Activated CD4-positive, alpha-beta memory T cell treated with anti-CD3 and anti-CD28 coated beads, Interleukin-2, amount 10 ng/mL, durations not matched to agents 7 days and 5 days (primary cell): ENCODE data around the gene CNN1. TPM values are rescaled to one million over a fixed set of nuclear protein-coding genes. Genes with fewer than 3 reads are reported as not detected.
"Not testable (repeated sequence)": the region's sequence is repeated elsewhere in the genome, so short reads cannot be mapped to it uniquely, and the experiment has no call there.

ENCODE experiments used
- CTCF ChIA-PET: fragments of 350-600 bp; sonication (Branson Sonifier 250); formaldehyde crosslinking; loops from one replicate; lab custom pipeline; 2021; ENCODE audit warnings: antibody characterized with exemption, inconsistent platforms; lab: Charles Lee
- POLR2A ChIA-PET: fragments of 350-600 bp; sonication (Branson Sonifier 250); formaldehyde crosslinking; loops from one replicate; lab custom pipeline; 2021; ENCODE audit warnings: antibody characterized with exemption; lab: Charles Lee
- DNase-seq: peaks from one replicate; pipeline ENCODE4 v3.0.0-alpha.2; 2020
- H3K27ac Mint-ChIP-seq: one replicate; pipeline ENCODE4 v1.8.0; 2021; ENCODE audit warnings: mild to moderate bottlenecking, mixed read lengths
- H3K27me3 Mint-ChIP-seq: one replicate; pipeline ENCODE4 v1.8.0; 2021; ENCODE audit warnings: mixed read lengths
- H3K36me3 Mint-ChIP-seq: one replicate; pipeline ENCODE4 v1.8.0; 2021; ENCODE audit warnings: low read depth, mixed read lengths
- H3K4me1 Mint-ChIP-seq: one replicate; pipeline ENCODE4 v1.8.0; 2021; ENCODE audit warnings: mixed read lengths
- H3K4me3 Mint-ChIP-seq: one replicate; pipeline ENCODE4 v1.8.0; 2021; ENCODE audit warnings: mild to moderate bottlenecking, mixed read lengths
- H3K9me3 Mint-ChIP-seq: one replicate; pipeline ENCODE4 v1.8.0; 2021; ENCODE audit warnings: mixed read lengths
- total RNA-seq, 2 experiments: library from RNA; stranded (reverse); gene quantifications; one replicate each; pipeline ENCODE4 v1.2.3, GENCODE V29; 2021

Gene CNN1
- total RNA-seq, 2 experiments from 2014 or later: not detected

GRCh38 chr19:11558881-11559828 is 20.5 kb downstream of the CNN1 start, which contains the start of gene ELOF1:
Gene ELOF1, minus strand, starts transcription at chr19:11559230. Its CDS starts 4,883 bp downstream, at chr19:11554347.
- Mint-ChIP-seq H3K36me3 (peaks cover 15% of the 10 kb centered on the region), H3K4me1 (peaks cover 50% of the 10 kb centered on the region), H3K9me3 (no peaks in the 10 kb centered on the region), H3K4me3 (peak within 1 kb of the TSS; percentile 95), H3K27ac (peak within 1 kb of the TSS; percentile 76), H3K27me3 (no peaks in the 10 kb centered on the region)
- DNase-seq: peak; percentile 97
- ChIA-PET POLR2A (interaction anchor here (0.9 to 3.6 kb wide), 11 partner anchors 9 to 429 kb away, joined by 3 to 12 read pairs (median 4); partner anchors contain the start of gene ECSIT), CTCF (interaction anchor here (0.9 to 3.9 kb wide), 16 partner anchors 10 to 219 kb away, joined by 3 to 20 read pairs (median 4); partner anchors contain the start of genes ACP5, ECSIT, SWSAP1 and ZNF823)

DNA sequence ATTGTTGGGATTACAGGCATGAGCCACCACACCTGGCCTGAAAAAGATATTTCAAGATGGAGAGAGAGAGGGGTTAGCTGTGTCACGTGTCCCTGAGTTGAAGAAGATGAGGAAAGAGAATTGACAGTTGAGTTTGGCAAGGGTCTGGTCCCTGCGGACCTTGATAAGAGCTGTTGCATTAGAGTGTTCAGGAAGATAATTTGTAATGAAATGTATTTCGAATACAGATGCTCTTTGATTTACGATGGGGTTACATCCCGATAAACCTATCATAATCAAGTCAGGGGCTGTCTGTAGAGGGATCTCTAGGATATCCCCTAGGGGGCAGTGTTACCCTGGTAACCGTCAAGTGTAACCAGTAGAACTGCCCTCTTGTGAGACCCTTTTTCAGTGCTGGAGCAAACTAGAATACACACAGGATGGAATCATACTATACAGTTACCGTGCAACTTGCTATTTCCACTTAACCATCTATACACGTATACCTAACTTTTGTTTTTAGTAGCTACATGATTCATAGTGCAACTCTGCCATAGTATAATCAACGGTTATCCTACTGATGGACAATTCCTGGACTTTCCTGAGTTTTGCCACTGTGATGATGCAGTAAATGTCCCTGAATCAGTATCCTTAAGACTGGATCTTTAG is 21.9 kb downstream of the CNN1 start:
- Mint-ChIP-seq H3K4me1 (peaks cover 43% of the 10 kb centered on the region), H3K36me3 (peaks cover 10% of the 10 kb centered on the region), H3K4me3 (peak overlapping the region; percentile 68), H3K27me3 (no peaks in the 10 kb centered on the region), H3K9me3 (no peaks in the 10 kb centered on the region), H3K27ac (peak overlapping the region; percentile 61)
- ChIA-PET POLR2A (interaction anchor here (1.0 to 3.6 kb wide), 6 partner anchors 14 to 54 kb away, joined by 3 to 12 read pairs (median 4); no protein-coding TSS in a partner anchor), CTCF (interaction anchor here (0.5 to 3.9 kb wide), 18 partner anchors 8 to 262 kb away, joined by 3 to 20 read pairs (median 3); partner anchors contain the start of genes ACP5, ECSIT, ODAD3 and PRKCSH)
- DNase-seq: peak; percentile 64

- Mint-ChIP-seq H3K27me3 (no peaks in the 10 kb centered on the region), H3K27ac (no peak overlapping the region), H3K36me3 (no peaks in the 10 kb centered on the region), H3K9me3 (no peaks in the 10 kb centered on the region), H3K4me1 (peaks cover 30% of the 10 kb centered on the region), H3K4me3 (no peak overlapping the region)
- CTCF ChIA-PET: interaction anchor here (1.2 to 1.4 kb wide), 2 partner anchors 15 to 35 kb away, joined by 3 to 4 read pairs; partner anchors contain the start of gene ECSIT
- no peak for DNase-seq
- POLR2A ChIA-PET: no interaction called here
Measured at GRCh38 chr19:11563532-11563931, 24.9 kb downstream of the CNN1 start.

DNA sequence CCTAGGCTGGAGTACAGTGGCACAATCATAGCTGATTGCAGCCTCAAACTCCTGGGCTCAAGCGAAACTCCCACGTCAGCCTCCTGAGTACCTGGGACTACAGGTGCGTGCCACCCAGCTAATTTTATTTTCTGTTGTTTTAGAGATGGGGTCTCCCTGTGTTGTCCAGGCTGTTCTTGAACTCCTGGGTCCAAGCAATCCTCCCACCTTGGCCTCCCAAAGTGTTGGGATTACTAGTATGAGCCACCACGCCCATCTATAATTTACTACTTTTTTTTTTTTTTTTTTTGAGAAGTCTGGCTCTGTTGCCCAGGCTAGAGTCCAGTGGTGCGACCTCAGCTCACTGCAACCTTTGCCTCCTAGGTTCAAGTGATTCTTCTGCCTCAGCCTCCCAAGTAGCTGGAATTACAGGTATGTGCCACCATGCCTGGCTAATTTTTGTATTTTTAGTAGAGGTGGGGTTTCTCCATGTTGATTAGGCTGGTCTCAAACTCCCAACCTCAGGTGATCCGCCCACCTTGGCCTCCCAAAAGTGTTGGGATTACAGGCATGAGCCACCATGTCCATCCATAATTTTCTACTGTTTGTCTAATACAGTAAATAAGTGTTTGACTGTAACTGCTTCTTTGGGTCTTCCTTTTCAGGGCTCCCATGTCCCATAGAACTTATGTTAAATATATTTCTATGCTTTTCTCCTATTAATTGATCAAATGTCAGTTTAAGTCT is 25.6 kb downstream of the CNN1 start:
- DNase-seq, H3K27me3 Mint-ChIP-seq, H3K4me3 Mint-ChIP-seq, H3K27ac Mint-ChIP-seq, H3K9me3 Mint-ChIP-seq, H3K36me3 Mint-ChIP-seq, POLR2A ChIA-PET: not testable (repeated sequence)
- H3K4me1 Mint-ChIP-seq: peaks cover 28% of the 10 kb centered on the region
- CTCF ChIA-PET: interaction anchor here (1.4 kb wide), 1 partner anchor 14 kb away, joined by 4 read pairs; no protein-coding TSS in a partner anchor

DNA sequence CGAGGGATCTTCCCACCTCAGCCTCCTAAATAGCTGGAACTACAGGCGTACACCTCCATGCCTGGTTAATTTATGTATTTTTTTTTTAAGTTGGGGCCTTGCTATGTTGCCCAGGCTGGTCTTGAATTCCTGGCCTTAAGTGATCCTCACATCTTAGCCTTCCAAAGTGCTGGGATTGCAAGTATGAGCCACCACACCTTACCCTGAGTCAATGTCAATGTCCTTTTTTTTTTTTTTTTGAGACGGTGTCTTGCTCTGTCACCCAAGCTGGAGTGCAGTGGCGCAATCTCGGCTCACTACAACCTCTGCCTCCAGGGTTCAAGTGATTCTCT is 27.0 kb downstream of the CNN1 start:
- DNase-seq, H3K9me3 Mint-ChIP-seq, H3K27ac Mint-ChIP-seq, H3K27me3 Mint-ChIP-seq, H3K36me3 Mint-ChIP-seq, H3K4me3 Mint-ChIP-seq, POLR2A ChIA-PET, CTCF ChIA-PET: not testable (repeated sequence)
- H3K4me1 Mint-ChIP-seq: peaks cover 19% of the 10 kb centered on the region

DNA sequence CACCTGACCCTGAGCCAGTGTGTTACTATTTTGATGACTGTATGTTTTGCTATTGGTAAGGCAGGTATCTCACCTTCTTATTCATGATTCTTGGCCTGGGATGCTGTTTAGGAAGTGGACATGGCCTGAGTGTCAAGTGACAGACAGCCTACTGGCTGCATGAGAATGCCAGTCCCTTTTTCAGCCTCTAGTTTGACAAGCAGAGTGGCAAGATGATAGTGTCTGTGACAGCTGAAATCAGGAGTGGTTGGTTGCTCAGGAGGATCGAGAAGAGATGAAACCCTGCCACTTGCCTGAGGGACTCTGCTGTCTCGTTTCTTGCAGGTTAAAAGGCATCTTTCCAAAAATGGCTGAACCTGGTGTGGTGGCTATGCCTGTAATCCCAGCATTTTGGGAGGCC is 27.5 kb downstream of the CNN1 start:
- Mint-ChIP-seq H3K4me3 (no peak overlapping the region), H3K36me3 (no peaks in the 10 kb centered on the region), H3K9me3 (no peaks in the 10 kb centered on the region), H3K27me3 (no peaks in the 10 kb centered on the region), H3K4me1 (peaks cover 15% of the 10 kb centered on the region), H3K27ac (no peak overlapping the region)
- DNase-seq: no peak
- CTCF ChIA-PET: no interaction called here
- POLR2A ChIA-PET: no interaction called here

- Mint-ChIP-seq H3K27me3 (no peaks in the 10 kb centered on the region), H3K27ac (no peak overlapping the region), H3K4me1 (peaks cover 12% of the 10 kb centered on the region), H3K36me3 (no peaks in the 10 kb centered on the region), H3K9me3 (no peaks in the 10 kb centered on the region), H3K4me3 (no peak overlapping the region)
- ChIA-PET POLR2A (no interaction called here), CTCF (interaction anchor here (0.6 to 2.8 kb wide), 3 partner anchors 9 to 290 kb away, joined by 3 to 13 read pairs (median 4); partner anchors contain the start of gene ELOF1)
- no peak for DNase-seq
Measured at GRCh38 chr19:11570039-11570462, 31.4 kb downstream of the CNN1 start.

DNA sequence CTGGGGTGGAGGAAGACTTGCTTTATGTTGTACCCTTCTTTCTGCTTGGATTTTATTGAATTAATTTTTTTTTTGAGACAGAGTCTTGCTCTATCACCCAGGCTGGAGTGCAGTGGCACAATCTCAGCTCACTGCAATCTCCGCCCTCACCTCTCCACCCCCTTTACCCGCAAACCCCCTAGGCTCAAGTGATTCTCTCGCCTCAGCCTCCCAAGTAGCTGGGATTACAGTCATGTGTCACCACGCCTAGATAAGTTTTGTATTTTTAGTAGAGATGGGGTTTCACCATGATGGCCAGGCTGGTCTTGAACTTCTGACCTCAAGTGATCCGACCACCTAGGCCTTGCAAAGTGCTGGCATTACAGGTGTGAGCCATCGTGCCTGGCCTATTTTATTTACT is 34.7 kb downstream of the CNN1 start:
- H3K4me1 Mint-ChIP-seq: peaks cover 13% of the 10 kb centered on the region
- H3K27ac Mint-ChIP-seq, H3K4me3 Mint-ChIP-seq, POLR2A ChIA-PET, H3K27me3 Mint-ChIP-seq, DNase-seq, H3K9me3 Mint-ChIP-seq, H3K36me3 Mint-ChIP-seq: not testable (repeated sequence)
- CTCF ChIA-PET: interaction anchor here (1.2 kb wide), 1 partner anchor 12 kb away, joined by 3 read pairs; no protein-coding TSS in a partner anchor

- H3K4me3 Mint-ChIP-seq, H3K36me3 Mint-ChIP-seq, H3K27ac Mint-ChIP-seq, H3K9me3 Mint-ChIP-seq, POLR2A ChIA-PET, H3K27me3 Mint-ChIP-seq, DNase-seq: not testable (repeated sequence)
- CTCF ChIA-PET: interaction anchor here (1.2 kb wide), 1 partner anchor 13 kb away, joined by 3 read pairs; no protein-coding TSS in a partner anchor
- H3K4me1 Mint-ChIP-seq: peaks cover 13% of the 10 kb centered on the region
Measured at GRCh38 chr19:11573763-11574162, 35.1 kb downstream of the CNN1 start.

DNA sequence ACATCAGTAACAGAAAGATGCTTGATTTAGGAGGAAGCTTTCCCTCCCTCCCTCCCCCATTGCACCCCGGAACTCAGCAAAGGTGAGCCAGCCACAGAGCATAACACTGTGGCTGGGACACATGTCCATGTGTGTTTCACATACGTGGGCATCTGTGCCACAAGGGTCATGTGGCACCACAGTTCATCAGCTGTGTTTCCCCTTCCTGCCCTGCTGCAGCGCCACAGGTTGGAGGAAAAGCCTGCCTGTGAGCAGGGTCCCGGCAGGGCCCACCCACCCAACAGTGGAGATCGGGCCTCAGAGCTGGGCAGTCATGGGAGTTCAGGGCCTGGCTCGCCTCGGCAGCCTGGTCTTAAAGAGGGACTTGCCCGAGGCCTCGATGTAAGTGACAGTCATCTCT is 36.0 kb downstream of the CNN1 start:
- H3K27me3 Mint-ChIP-seq: no peaks in the 10 kb centered on the region
- H3K4me1 Mint-ChIP-seq: peaks cover 16% of the 10 kb centered on the region
- H3K4me3 Mint-ChIP-seq: no peak overlapping the region
- H3K9me3 Mint-ChIP-seq: no peaks in the 10 kb centered on the region
- ChIA-PET POLR2A (interaction anchor here (1.2 kb wide), 1 partner anchor 15 kb away, joined by 4 read pairs; the partner anchor contains the start of gene ELOF1), CTCF (interaction anchor here (1.6 kb wide), 1 partner anchor 38 kb away, joined by 4 read pairs; no protein-coding TSS in a partner anchor)
- H3K36me3 Mint-ChIP-seq: no peaks in the 10 kb centered on the region
- H3K27ac Mint-ChIP-seq: no peak overlapping the region
- DNase-seq: no peak

DNA sequence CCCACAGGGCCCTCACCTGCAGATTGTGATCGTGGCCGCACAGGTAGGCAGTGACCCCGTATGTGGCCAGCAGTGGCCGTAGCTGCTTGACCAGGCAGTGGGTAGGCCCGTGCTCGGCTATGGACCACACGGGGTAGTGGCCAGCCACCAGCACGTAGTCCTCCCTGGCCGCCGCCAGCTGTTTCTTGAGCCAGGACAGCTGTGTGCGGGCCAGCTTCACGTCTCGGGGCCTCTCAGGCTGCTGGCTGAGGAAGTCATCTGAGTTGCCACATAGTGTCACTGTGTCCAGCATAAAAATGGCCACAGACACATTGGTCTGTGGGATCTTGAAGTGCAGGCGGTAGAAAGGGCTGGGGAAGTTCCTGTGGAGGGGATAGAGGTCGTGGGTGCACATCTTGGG is 37.6 kb downstream of the CNN1 start:
- Mint-ChIP-seq H3K4me3 (no peak overlapping the region), H3K36me3 (no peaks in the 10 kb centered on the region), H3K27ac (no peak overlapping the region), H3K27me3 (no peaks in the 10 kb centered on the region), H3K9me3 (no peaks in the 10 kb centered on the region), H3K4me1 (peaks cover 22% of the 10 kb centered on the region)
- CTCF ChIA-PET: interaction anchor here (1.6 kb wide), 1 partner anchor 40 kb away, joined by 4 read pairs; no protein-coding TSS in a partner anchor
- POLR2A ChIA-PET: interaction anchor here (0.8 kb wide), 1 partner anchor 35 kb away, joined by 3 read pairs; no protein-coding TSS in a partner anchor
- DNase-seq: no peak
